HEK293T (cell line): ENCODE measurements around the gene SNIP1.
A peak's percentile ranks its signal among the peaks of the same experiment; 100 is the strongest.

Experiments
- ARNT ChIP-seq: fragments of 450-650 bp; IDR thresholded peaks from 2 replicates; pipeline ENCODE4 v1.6.1; 2017; ENCODE audit warnings: mild to moderate bottlenecking
- FOXK2 ChIP-seq: fragments of 450-650 bp; IDR thresholded peaks from 2 replicates; pipeline ENCODE4 v1.6.1; 2016; ENCODE audit warnings: mild to moderate bottlenecking
- FOXM1 ChIP-seq: fragments of 450-650 bp; IDR thresholded peaks from 2 replicates; pipeline ENCODE4 v1.6.1; 2017; ENCODE audit warnings: mild to moderate bottlenecking, borderline replicate concordance
- NFRKB ChIP-seq: fragments of 450-650 bp; IDR thresholded peaks from 2 replicates; pipeline ENCODE4 v1.6.1; 2016; ENCODE audit warnings: mild to moderate bottlenecking, moderate library complexity
- SUZ12 ChIP-seq: fragments of 450-650 bp; IDR thresholded peaks from 2 replicates; pipeline ENCODE4 v1.6.1; 2016; ENCODE audit warnings: mild to moderate bottlenecking
- TARDBP ChIP-seq: fragments of 450-650 bp; IDR thresholded peaks from 2 replicates; pipeline ENCODE4 v1.6.1; 2016

DNA sequence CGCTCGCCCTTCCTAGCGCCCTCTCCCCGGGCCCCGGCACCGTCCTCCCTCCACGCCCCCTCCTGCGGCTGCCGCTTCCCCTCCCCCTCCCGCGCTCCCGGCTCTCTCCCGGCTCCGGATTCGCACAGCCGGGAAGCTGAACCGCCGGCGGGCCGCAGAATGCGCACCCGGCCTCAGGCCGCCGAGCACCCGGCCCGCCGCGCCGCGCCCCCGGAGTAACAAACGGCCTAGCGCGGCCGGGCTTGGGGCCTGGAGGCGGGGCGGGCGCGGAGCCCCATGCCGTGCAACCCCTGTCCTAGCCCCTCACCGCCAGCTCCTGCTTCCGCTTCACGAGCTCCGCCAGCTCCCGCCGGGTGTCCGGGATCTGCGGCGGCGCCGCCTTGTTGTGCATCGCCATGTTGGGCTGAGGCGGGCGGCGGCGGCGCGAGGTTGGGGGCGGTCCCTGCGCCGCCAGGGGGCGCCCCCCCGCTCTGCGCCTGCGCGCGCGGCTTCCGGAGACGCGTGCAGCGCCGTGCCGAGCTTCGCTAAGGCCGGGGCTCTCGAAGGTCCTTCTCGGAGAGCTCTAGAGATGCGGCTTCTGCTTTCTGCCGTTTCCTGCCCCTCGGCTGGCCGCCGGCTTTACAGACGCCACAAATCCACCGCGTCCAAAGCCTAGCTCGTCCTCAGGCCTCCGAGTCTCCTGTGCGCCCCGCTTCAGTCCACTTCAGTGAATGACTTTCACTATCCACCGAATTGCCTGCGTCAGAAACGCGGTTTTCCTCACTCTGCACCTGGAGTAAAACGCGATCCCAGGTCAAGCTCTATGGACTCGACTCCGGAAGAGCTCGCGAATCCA lies 39.5 kb downstream of the SNIP1 start, which contains the start of gene MEAF6:
- TF ChIP-seq FOXK2: no peak
- TF ChIP-seq ARNT: 0 out of 2 replicates have a peak, but pooled peaks have one; percentile 31
- peak; percentile 12; the same call in 1 of the 2 replicates for TF ChIP-seq FOXM1
- no peak for TF ChIP-seq SUZ12
- no peak for TF ChIP-seq TARDBP
- TF ChIP-seq NFRKB: no peak
